Renal cortex interstitium (tissue), 11 donors: Measurements from ENCODE around the gene RELCH. TPM values are rescaled to one million over a fixed set of nuclear protein-coding genes. Genes with fewer than 3 reads are reported as not detected.
A peak's percentile ranks its signal among the peaks of the same experiment; 100 is the strongest.

ENCODE experiments used
- DNase-seq, 11 donors: peaks; one replicate each; pipeline ENCODE4 v3.0.0-alpha.2; 2013; ENCODE audit warnings: low read depth in 9 of 11, low spot score in 4 of 11; ENCODE audit errors: extremely low read depth in 1 of 11
- polyA plus RNA-seq, 3 donors: library from polyadenylated mRNA; unstranded; fragments of 120-200 nt; gene quantifications; one replicate each; pipeline ENCODE4 v1.2.1, GENCODE V29; 2013; ENCODE audit not compliant: insufficient read length in 3 of 3

RELCH gene
- polyA plus RNA-seq, 3 donors, result 32.1 to 39.0 (median 37.4) TPM

DNA sequence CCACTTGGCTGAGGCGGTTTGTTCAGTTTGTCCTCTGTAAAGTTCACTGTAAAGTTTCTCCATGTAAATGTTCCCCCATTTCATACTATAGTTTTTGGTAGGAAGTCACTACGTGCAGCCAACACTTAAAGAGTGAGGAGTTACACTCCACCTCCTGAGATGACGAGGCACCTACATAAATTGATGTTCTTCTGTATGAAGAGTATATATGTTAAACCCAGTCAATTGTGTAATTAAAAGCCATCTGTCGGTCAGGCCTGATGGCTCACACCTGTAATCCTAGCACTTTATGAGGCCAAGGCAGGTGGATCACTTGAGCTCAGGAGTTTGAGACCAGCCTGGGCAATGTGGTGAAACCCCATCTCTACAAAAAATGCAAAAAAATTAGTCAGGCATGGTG, 7.8 kb upstream of the RELCH start:
- DNase-seq, result no peak

DNA sequence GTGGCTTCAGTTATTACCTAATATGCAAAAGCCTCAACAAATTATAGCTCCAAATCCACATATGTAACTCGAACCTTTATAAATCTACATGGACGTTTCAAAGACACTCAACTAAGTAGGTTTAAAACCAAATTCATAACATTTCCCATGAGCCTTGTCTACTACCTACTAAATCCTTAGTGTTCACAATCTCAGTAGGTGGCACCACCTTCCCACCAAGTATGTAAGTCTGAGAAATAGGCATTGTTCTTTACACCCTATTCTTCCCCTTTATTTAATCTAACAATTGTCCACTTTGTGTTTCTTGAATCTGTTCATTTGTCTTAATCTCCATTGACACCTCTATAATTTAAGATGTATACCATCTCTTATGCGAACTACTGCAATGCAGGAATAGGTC, 4.8 kb upstream of the RELCH start:
- DNase-seq, result no peak

GRCh38 chr18:62183578-62184195, 3.4 kb upstream of the RELCH start:
- DNase-seq, result peak in 5 of 11 donors; percentile 12 to 54 (median 32)

GRCh38 chr18:62186499-62186773, 619 bp upstream of the RELCH start:
- peak in 7 of 11 donors; percentile 13 to 50 (median 35) for DNase-seq

GRCh38 chr18:62187543-62188510, 772 bp downstream of the RELCH start:
- DNase-seq, result peak in 4 of 11 donors; percentile 1 to 20 (median 12)

- no peak for DNase-seq
Measured at GRCh38 chr18:62189208-62189607, 2.2 kb downstream of the RELCH start.

DNA sequence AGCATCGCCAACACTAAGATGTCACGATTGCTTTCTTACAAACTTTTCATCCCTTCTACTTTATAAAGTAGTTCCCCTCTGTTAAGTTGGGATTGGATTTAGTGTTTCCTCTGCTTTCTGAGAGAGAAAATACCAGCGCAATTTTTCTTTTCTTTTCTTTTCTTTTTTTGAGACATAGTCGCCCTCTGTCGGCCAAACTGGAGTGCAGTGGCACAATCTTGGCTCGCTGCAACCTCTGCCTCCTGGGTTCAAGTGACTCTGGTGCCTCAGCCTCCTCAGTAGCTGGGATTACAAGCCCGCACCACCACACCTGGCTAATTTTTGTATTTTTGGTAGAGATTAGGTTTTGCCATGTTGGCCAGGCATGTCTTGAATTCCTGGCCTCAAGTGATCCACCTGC, 9.0 kb downstream of the RELCH start:
- DNase-seq, result no peak

- DNase-seq, result no peak
Measured at GRCh38 chr18:62196980-62197379, 9.9 kb downstream of the RELCH start.

GRCh38 chr18:62198259-62198658, 11.2 kb downstream of the RELCH start:
- no peak for DNase-seq

DNA sequence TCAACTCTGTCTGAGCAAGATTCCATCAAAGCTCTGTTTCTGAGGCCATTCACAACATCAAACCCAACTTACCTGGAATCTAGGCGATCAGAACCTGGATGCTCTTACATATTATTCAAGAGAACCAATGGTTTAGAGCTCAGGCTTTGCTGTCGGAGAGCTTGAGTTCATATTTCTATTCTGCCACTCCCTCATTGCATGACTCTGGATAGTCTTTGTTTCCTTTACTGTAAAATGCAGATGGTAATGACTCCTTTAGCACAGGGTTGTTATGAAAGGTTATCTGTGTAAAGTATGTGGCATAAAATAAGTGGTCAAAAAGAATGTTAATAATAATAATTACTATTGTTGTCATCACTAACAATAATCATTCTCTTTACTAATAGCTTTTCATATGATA, 12.6 kb downstream of the RELCH start:
- DNase-seq, result no peak

- DNase-seq, result no peak
Measured at GRCh38 chr18:62200121-62200914, 13.3 kb downstream of the RELCH start.

DNA sequence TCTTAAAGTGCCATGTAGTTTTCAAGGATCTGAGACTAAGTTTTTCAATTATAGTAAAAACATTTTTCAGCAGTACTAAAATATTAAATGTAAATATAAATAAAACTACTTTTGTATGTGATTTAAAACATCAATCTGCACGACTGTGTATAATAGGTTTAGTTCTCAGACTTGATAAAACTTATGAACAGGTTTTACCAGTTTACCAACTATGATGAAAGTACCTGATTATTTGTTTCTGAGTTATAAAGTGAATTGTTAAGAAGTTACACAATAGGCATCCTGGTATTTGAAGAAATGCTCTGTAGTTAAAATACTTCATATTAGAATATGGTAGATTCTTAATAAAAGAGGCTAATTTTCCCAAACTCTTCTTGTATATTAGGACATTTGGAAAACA, 14.8 kb downstream of the RELCH start:
- peak in 1 of 11 donors; percentile 7 for DNase-seq

- no peak for DNase-seq
Measured at GRCh38 chr18:62205824-62206223, 18.8 kb downstream of the RELCH start.

GRCh38 chr18:62206593-62206992, 19.5 kb downstream of the RELCH start:
- DNase-seq, result no peak

DNA sequence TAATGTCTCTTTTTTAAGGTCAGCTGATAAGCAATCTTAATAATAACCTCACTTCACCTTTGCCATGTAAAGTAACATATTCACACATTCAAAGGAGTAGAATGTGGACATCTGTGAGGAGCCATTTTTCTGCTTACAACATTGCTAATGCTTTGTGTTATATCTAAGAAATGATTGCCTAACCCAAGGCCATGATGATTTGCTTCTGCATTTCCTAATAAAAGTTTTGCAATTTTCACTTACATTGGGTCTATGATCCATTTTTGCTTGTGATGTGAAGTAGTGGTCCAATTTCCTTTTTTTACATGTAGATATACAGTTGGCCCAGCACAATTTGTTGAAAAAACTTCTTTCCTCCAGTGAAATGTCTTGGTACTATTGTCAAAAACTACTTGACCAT, 22.0 kb downstream of the RELCH start:
- no peak for DNase-seq

DNA sequence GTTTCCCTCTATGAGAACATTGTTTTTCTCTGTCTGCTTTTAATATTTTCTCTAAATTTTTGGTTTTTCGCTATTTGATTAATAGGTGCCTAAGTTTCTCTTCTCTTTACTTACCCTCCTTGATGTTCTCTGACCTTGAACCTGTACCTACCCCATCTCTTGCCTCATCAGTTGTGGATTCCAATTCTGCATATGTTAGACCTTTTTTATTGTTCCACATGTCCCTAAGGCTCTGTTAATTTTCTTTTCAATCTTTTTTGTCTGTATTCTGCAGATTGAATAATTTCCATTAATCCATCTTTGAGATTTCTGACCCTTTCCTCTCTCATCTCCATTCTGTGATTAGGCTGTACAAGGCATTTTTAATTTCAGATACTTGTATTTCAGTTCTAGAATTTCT, 23.1 kb downstream of the RELCH start:
- DNase-seq, result no peak

DNA sequence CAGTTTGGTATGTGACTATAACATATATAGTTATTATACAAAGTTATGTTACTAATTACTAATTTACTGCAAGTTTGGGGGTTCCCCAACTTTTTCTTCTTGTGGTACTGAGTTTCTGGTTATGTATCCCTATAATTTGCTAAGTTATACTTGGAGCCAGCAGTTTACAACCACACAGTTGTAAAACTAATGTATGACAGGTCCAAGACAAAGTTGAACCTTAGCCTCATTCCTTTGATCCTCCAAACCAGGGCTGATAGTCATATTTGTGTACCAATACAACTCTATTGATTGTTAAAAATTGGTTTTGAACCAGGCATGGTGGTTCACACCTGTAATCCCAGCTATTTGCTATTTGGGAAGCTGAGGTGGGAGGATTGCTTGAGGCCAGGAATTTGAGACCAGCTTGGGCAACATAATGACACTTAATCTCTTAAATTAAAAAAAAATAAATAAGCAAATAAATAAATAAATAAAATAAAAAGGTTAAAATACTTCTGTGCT, 24.3 kb downstream of the RELCH start:
- no peak for DNase-seq

DNA sequence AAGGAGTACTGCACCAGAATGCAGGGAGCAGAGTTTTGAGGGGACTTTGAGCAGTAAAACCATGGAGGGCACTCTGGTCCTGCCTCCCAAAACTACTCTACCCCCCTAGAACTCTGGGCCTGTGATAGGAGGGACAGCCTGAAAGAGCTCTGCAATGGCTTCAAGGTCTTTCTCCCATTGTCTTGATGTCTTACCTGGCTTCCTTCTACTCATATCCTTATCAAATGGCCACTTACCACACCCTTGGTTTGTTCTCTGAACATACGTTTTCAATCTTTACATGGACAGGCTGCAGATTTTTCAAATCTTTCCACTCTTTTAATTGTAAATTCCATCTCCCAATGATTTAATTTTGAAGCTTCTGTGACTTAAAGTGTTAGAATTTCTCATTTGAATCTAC, 27.7 kb downstream of the RELCH start:
- no peak for DNase-seq

DNA sequence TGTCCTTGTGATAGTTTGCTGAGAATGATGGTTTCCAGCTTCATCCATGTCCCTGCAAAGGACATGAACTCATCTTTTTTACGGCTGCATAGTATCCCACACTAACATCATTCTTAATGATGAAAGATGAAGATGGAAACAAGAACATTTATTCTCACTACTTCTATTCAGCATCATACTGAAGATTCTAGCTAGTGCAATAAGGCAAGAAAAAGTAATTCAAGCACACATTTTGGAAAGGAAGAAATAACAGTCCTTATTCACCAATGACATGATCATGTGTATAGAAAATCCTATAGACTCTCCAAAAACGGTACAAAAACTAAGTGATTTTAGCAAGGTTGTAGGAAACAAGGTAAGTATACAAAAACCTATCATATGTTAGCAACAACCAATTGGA, 37.2 kb downstream of the RELCH start:
- no peak for DNase-seq

- DNase-seq, result no peak
Measured at GRCh38 chr18:62226047-62226446, 39.0 kb downstream of the RELCH start.
